GM18499 (cell line): ENCODE measurements around the gene DPP6.

Experiments used
- ATAC-seq: cut with Tn5 transposase; IDR thresholded peaks from one replicate; pipeline ENCODE4 v1.9.1; 2021; ENCODE audit warnings: moderate number of reproducible peaks; ENCODE audit not compliant: insufficient read depth, unreplicated experiment

Gene DPP6

DNA sequence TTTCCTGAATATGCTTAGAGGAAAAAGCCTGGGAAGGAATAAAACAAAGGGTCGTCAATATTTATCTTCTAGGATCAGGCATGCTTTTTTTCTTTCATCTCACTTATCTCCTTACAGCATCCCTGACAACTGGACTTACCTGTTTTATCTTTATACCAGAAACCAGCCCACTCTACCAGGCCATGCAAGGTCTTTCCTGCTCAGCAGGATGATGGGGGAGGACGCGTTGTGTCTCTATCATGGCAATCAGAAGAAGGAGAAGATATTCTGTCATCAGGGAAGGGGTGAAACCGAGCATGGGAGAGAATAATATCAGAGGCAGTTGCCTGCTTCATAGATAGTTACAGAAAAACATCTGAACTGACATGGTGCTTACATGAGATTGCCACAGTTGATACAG lies 445.6 kb downstream of the DPP6 start:
- no peak for ATAC-seq

DNA sequence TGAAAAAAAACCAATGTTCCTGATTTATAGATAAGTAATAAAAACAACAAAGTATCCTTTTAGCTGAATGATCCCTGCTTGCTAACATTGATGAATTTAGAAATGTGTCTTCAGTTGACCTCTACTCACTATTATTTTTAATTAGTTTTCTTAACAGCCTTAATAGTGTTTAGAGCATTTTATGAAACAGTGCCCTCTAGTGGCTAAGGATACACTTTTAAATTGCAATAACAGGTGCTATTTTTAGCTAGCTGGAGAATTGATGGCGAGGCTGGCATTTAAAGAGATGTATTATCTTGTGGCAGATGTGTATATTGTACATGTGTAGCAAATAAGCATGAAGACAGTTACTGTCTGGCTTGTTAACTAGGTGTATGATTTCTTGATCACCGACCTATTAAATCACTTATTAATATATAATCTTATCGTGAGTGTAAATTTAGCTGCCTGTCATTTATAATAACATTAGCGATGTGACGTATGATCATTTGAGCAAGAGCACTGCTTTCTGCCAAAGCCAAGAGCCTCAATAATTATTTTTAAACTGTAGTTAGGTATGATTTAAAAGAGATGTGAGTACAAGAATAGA lies 451.9 kb downstream of the DPP6 start:
- ATAC-seq = no peak

DNA sequence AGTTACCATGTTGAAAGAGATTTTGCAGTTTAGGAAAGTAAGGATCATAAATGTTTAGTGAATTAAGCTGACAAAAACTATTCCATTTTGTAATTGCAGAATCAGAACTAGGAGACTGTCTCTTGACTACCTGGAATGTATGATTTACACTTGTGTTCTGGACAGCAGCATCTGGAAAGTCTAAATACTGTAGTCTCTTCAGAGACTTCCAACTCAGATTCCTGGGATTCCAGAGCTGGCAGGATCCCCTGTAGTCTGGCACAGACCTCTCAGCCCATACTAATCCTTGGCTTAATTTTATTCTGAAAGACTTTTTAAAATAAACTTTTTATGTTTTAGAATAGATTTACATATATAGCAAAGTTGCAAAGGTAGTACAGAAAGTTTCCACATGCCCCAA lies 452.7 kb downstream of the DPP6 start:
- ATAC-seq = no peak

DNA sequence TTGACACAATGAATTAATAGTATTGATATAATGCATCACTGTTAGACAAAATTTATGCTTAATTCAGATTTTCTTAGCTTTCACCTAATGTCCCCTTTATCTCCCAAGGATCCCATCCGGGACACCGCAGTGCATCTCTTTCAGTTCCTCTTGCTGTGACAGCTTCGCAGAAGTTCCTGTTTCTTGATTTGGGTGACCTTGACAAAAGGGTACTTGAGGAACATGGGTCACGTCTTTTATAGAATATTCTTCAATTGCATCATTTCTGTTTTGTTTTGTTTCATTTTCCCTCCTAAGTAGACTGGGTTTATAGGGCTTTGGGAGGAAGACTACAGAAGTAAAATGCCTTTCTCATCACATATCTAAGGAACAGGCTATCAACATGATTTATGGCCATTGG lies 453.2 kb downstream of the DPP6 start:
- ATAC-seq = no peak

DNA sequence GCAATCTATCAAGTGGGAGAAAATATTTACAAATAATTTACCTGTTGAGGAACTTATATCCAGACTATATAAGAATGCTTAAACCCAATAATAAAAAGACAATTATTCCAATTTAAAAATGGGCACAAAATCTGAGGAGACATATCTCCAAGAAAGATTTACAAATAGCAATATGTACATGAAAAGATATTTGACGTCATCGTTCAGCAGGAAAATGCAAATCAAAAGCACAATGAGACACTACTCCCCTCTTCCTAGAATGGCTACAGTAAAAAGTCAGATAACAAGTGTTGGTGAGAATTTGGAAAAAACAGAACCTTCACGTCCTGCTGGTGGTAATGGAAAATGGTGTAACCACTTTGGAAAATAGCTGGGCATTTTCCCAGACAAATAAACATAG lies 457.0 kb downstream of the DPP6 start:
- ATAC-seq = no peak

DNA sequence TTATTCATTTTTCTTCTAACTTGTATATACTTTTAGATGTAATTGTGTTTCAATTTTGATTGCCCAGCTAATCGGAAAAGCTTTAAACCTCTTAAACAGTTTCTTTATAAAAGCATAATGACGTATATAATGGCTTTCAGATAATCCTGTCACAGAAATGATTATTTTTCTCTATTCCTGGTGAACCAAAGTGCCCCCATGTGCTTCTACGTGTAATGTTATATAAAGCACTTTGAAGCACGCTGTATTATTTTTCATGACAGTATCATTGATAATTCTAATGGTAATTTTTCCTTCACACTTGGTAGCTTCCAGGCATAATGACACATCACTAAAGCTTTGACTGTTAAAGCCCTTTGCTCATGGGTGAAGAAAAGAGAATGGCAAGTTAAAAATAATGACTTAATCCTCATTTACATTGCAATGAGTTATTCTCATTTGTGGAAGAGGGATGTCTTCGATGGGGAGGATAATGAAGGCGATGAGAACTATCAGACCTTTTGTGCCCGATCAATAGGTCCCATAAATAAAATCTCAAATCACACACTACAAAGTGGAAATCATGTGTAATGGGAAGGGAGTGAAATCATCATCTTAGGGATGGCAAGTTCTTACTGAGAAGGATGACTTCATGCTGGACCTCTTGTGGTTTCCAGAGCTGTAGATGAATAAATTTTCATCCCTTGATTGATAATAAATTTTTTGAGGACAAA lies 460.1 kb downstream of the DPP6 start:
- no peak for ATAC-seq

DNA sequence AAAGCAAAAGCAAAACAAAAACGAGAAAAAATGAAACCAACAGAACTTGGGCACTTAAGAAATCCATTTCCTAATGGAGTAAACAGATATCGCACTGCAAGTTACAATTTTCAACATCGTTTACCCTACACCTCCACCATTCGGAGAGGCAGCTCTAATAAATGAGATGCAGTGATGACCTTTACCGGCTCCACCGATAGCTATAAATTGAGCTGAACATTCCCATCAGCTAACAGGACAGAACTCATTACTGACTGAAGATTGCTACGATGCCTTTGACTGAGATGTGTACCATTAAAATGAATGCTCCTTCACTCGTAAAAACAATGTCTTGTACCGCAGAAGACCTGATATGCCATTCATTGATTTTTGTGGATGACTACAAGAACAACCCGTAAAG lies 465.6 kb downstream of the DPP6 start:
- no peak for ATAC-seq

DNA sequence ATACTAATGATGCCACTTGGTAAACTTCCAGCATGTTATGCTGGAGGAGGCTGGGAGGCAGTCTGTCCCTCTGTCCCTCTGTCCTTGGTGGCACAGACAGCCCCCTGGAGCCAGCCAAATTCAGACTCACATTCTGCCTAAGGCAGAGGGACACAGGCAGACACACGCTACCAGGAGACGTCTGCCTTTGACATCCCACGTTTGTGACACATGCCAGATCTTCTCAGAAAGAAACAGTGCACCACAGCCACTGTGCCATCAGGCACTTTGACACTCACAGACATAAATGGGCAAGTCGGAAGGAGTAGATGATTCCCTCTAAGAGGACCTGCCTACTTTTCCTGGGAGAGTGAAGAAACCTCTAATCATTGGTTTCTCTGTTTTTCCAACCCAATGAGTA lies 467.0 kb downstream of the DPP6 start:
- ATAC-seq = no peak

DNA sequence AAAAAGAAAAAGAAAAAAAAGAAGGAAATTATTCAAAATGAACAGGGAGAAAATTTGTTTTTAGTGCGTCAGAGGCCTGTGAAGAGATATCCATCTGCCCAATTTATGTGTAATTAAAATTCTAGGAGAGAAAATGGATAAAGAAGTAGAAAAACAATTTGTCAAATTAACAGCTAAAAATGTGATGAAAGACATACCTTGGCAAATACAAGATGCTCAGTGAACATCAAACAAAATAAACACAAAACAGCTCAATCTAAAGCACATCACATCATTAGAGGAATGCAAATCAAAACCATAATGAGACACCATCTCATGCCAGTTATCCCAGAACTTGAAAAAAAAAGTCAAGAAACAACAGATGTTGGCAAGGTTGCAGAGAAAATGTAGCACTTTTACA lies 477.9 kb downstream of the DPP6 start:
- ATAC-seq = no peak

DNA sequence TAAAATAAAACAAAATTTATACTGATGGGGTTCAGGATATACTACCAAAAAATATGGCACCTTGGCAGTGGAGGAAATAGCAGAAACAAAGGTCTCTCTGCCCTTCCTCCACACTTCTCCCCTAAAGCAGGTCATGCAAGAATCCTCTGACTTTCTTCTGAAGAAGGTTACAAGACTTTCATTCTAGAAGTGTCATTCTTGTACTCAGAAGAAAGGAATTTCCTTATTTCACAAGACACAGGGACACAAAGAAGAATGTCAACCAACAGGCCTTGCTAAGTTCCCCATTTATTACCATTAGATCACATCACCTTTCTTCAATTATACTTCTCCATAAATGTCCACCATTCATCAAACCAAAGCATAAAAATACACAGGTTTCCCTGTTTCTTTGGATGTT lies 480.6 kb downstream of the DPP6 start:
- no peak for ATAC-seq

DNA sequence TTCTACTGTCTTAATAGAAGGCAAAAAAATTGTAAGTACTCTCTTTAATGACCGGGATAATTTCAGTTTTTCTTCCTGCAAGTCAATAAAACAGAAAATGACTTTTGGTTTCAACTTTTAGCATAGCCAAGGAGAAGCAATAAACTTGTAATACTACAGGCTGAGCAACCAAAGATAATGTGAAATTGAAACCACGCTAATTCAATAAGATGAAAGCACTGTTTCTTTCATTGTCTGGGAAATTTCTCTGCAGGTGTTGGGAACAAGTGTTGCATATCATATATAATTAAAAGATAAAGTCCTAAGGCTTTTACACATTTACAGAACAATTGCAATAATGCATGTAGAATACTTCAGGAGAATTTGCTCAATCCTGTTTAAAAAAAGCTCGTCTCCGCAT lies 488.4 kb downstream of the DPP6 start:
- no peak for ATAC-seq

DNA sequence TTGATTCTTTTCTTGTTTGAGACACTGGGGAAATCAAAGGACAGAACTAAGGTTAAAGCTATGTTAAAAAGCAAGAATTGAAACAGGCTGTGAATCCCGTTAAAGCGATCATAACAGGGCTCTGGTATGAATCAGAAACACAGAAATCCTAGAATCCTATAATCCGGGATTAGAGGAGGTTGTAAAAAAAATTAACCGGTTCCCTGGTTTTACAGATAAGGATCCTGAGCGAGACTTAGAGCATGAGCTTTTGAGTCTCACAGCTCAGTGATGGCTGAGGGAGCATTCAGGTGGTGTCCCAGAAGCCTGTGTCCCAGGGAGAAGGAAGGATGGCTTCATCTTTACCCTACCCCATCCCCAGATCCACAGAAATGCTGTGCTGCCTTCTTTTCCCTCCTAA lies 489.4 kb downstream of the DPP6 start:
- ATAC-seq = no peak

DNA sequence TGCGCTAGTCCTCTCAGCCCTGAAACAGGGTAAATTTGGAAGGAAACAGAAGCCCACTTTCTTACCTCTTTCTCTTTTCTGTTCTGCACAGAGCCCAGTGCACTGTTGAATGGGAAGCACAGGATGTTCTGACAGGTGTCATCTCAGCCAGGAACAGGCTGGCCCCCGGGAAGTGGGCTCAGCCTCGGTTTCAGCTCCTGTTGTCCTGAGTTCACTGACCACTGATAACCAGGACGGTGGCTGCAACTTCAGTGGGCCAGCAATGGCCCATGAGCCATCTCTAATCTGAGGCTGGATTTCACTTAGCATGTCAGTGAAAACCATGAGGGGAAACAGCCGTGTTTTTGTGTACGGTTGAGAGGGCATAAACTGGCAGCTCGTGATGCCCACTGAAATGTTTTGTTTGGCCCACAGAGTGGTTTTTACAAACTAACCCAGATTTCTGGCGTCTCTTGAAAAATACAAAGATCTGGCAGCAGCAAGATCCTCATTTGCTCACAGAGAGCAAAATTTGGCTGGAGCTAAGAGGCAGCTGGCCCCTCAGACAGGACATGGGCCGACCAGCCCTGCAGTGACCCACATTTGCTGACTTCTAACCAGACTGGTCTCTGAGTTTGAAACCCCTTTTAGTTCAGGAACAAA lies 494.9 kb downstream of the DPP6 start:
- ATAC-seq = no peak

DNA sequence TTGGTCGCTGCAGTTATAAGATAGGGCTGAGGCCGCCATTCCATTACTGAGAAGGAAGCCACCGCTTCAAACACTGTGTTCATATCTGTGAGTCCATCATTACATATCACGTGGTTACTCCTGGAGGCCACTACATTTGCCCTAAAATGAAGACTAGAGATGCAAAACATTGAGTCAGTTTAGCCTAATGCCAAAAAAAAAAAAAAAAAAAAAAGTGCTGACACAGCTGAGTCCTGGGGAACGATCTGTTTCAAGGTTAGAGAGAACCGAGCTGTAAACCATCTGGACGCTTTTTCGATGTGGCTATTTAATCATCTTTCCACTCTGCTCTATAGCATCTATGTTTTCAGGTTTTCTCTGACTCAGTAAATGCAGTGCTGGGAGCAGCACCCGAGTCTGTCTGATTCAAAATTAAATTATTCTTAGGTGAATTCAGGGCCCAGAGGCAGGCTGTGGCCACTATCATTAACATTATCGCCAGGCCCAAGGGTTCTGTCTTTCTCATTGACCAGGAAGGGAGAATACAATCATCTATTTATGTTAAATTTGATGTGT lies 501.6 kb downstream of the DPP6 start:
- no peak for ATAC-seq

DNA sequence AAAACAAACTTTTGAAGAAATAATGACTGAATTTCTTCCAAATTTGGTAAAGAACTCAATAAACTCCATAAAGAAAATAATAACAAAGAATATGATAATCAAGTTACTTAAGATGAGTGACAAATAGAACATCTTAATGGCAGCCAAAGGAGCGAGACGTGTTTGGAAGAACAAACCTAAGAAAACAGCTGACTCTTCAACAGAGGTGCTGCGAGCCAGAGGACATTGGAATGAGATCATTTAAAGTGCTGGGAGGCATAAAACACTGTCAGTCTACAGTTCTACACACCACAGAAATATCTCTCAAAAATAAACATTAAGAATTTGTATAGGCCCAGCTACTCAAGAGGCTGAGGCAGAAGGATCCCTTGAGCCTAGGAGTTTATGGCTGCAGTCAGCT lies 507.3 kb downstream of the DPP6 start:
- no peak for ATAC-seq

DNA sequence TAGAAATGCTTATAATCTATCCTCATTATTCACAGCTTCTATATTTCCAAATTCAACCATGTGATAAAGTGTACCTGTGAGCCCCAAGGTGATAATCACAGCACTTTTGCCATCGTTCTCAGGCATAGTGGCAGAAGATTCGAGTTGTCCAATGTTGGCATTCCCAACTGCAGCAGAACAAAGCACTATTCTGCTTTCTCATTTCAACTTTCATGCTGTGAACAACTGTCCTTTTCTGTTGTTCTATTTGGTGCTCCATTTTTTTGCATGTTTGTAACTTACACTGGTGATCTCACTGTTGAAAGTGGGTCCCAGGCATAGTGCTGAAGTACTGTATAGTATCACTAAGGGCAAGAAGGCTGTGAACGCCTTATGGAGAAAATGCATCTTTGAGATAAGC lies 512.5 kb downstream of the DPP6 start:
- no peak for ATAC-seq

DNA sequence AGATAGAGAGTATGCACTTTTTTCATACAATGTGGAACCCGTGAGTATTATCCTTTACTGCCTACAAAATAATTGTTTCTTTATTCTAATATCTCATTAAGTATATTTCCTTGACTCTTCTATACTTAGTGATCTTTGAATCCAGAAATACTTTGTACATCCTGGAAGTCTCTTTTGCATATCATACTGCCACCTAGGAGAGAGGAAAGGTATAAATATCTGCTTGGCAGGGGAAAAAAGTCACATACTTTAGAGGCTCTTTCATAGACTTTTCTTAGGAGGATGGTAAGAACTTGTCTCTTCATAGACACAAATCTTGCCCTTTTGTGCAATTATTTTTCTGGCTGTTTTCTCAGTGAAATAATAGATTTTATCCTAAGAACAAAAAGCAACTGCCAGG lies 514.7 kb downstream of the DPP6 start:
- ATAC-seq = no peak

DNA sequence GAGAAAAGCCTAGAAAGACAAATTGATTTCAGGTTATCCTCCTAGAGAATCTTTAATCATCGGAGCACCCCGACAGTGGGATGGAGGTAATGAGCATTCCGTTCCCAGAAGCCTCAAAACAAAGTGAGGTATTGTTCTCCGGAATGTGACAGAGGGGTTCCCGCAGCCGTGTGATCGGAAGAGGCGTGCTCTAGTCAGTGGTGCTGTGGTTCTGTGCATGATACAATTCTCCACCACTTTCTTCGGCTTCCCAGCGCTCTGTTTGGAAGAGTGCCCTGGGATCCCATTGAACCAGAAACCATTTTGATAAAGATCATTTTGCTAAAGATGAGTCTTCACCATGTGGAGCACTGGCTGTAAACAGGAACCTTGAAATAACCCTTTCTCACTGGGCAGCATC lies 516.1 kb downstream of the DPP6 start:
- ATAC-seq = no peak

DNA sequence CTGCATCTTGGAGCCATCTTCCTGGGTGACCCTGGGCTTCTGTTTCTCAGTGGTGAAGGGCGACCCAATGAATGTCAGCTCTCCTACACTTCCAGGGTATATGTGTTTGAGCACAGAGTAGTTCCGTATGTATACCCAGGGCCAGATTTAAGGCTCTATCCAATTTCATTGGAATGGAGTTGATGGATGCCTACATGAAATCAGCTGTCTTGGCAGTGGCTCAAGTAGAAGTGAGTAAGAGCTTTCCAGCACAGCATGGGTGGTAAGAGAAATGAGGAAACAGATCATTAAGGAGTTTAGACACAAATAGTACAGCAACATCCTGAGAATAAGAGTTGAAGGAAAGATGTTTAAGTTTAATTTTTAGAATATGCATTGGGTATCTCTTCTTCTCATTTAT lies 517.7 kb downstream of the DPP6 start:
- no peak for ATAC-seq

DNA sequence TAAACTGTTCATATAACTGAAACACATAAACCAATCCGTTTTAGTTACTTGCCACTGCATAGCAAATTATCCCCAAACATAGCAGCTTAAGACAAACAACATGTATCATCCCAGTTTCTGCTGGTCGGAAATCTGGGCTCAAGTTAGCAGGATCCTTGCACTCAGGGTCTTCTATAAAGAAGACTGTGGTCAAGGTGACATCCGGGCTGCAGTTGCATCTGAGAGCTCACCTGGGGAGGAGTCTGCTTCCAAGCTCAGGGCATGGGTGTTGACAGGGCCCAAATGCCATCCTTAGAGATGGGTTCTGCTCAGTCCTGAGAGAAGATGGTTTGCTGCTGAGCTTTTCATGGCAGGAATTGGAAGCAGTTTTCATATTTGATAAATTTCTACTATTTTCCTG lies 519.6 kb downstream of the DPP6 start:
- ATAC-seq = no peak

DNA sequence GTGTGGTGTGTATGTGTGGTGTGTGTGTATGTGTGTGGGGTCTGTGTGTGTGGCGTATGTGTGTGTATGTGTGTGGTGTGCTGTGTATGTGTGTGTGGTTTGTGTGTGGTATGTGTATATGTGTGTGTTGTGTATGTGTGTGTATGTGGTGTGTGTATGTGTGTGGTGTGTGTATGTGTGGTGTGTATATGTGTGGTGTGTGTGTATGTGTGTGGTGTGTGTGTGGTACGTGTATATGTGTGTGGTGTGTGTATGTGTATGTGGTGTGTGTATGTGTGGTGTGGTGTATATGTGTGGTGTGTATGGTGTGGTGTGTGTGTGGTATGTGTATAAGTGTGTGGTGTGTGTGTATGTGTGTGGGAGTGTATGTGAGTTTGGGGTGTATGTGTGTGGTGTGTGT lies 522.0 kb downstream of the DPP6 start:
- ATAC-seq = no peak

DNA sequence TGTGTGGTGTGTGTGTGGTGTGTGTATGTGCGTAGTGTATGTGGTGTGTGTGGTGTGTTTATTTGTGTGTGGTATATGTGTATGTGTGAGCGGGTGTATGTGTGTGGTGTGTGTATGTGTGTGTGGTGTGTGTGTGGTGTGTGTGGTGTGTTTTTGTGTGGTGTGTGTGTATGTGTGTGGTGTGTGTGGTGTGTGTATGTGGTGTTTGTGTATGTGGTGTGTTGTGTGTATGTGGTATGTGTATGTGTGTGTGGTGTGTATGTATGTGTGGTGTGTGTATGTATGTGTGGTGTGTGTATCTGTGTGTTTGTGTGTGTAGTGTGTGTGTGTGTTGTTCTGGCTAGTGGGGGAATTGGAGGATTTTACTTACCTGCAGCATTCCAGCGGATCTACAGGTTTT lies 523.3 kb downstream of the DPP6 start:
- ATAC-seq = no peak
